Psoas muscle (tissue), 8 donors: ENCODE measurements around the gene SPATA6. TPM values are rescaled to one million over a fixed set of nuclear protein-coding genes. Genes with fewer than 3 reads are reported as not detected.

Experiments
- ATAC-seq, 4 donors: fragments of 200-7000 bp; cut with Tn5 transposase; one replicate each; pipeline ENCODE4 v1.9.1; 2020; ENCODE audit warnings: moderate library complexity in 3 of 4, mild to moderate bottlenecking in 2 of 4
- DNase-seq, 2 donors: peaks; one replicate each; pipeline ENCODE4 v3.0.0-alpha.2; 2020
- H3K27ac ChIP-seq: fragments of 200-600 bp; one replicate; pipeline ENCODE4 v1.8.0; 2022
- H3K27me3 ChIP-seq, 3 donors: fragments of 200-600 bp in 1 of 3; one replicate each; pipeline versions ENCODE4 v1.6.1 to v1.8.0; 2013 to 2022; ENCODE audit warnings: low read length in 2 of 3, mild to moderate bottlenecking in 2 of 3, moderate library complexity in 1 of 3; ENCODE audit not compliant: insufficient read depth in 3 of 3
- H3K36me3 ChIP-seq, 2 donors: fragments of 200-600 bp in 1 of 2; one replicate each; pipeline versions ENCODE4 v1.6.1 to v1.8.0; 2013 to 2022; ENCODE audit warnings: low read depth in 1 of 2, mild to moderate bottlenecking in 1 of 2, moderate library complexity in 1 of 2; ENCODE audit not compliant: insufficient read depth in 1 of 2
- H3K4me1 ChIP-seq: fragments of 200-600 bp; one replicate; pipeline ENCODE4 v1.8.0; 2022
- H3K4me3 ChIP-seq: fragments of 200-600 bp; one replicate; pipeline ENCODE4 v1.8.0; 2022; ENCODE audit warnings: mild to moderate bottlenecking
- H3K9me3 ChIP-seq: fragments of 200-600 bp; one replicate; pipeline ENCODE4 v1.8.0; 2022
- WGBS, 3 donors: extraction: QIAGEN DNeasy Blood & Tissue Kit; methylation state at CpG; one replicate each; pipeline versions ENCODE4 v1.1.6 to v1.1.7; 2013; 5-methylcytosine and 5-hydroxymethylcytosine counted together
- intact Hi-C, 2 donors: fragments of 100-400 bp; cut with DNase I; formaldehyde crosslinking; loops; one replicate each; pipeline versions ENCODE4 v1.11.0 to v1.14.2; 2022
- polyA plus RNA-seq, 3 donors: library from polyadenylated mRNA; stranded (reverse); fragments of 200-250 nt; gene quantifications; one replicate each; pipeline ENCODE4 v1.2.3, GENCODE V29; 2013
- total RNA-seq, 4 donors: library from RNA; stranded (reverse); fragmentation: NEBNext Ultra II Directional in 2 of 4; extraction: Animal tissue kit (Norgen Biotek cat#: 25700) in 2 of 4; gene quantifications; one replicate each; pipeline versions ENCODE4 v1.2.1 to v1.2.4, GENCODE V29; 2021 to 2023
- TF ChIP-seq, protein P1 (sequence below): fragments of 200-600 bp; IDR thresholded peaks from one replicate; pipeline ENCODE4 v1.8.0; 2022; ENCODE audit warnings: antibody characterized with exemption
- donor health status: healthy with polysubstance abuse.
- donor health status: DM: no; HTN: no; CAD: no; lungs with moderate emphysema.
- donor health status: Bipolar disorder and iron deficiency.
- donor health status: healthy.
- donor health status: DM: yes; HTN: yes; CAD: no.
- donor health status: DM: no; HTN: no; CAD: no.
- donor health status: DM: no; HTN: no; CAD: no.
- donor health status: DM: yes; HTN: yes; CAD: no.

The SPATA6 gene
- total and polyA plus RNA-seq, 7 donors, result 0.63 to 5.3 (median 3.0) TPM

DNA sequence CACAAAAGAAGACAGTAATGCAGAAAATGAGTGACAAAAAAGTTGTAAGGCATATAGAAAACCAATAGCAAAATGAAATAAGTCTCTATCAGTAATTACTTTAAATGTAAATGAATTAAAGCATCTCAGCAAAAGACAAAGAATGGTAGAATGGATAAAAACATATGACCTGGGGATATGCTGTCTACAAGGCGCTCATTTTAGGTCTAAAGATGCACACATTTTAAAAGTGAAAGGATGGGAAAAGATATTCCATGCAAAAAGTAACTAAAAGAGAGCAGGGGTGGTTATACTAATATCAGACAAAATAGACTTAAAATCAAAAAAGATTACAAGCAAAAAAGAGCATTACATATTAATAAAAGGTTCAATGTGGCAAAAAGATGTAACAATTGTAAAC lies 41.2 kb downstream of the SPATA6 start:
- Histone ChIP-seq H3K27ac (no peak overlapping the region), H3K27me3 (no peaks in the 10 kb centered on the region), H3K36me3 (no peaks in the 10 kb centered on the region), H3K9me3 (no peaks in the 10 kb centered on the region), H3K4me1 (no peaks in the 10 kb centered on the region), H3K4me3 (no peak overlapping the region)
- TF ChIP-seq, protein P1, sequence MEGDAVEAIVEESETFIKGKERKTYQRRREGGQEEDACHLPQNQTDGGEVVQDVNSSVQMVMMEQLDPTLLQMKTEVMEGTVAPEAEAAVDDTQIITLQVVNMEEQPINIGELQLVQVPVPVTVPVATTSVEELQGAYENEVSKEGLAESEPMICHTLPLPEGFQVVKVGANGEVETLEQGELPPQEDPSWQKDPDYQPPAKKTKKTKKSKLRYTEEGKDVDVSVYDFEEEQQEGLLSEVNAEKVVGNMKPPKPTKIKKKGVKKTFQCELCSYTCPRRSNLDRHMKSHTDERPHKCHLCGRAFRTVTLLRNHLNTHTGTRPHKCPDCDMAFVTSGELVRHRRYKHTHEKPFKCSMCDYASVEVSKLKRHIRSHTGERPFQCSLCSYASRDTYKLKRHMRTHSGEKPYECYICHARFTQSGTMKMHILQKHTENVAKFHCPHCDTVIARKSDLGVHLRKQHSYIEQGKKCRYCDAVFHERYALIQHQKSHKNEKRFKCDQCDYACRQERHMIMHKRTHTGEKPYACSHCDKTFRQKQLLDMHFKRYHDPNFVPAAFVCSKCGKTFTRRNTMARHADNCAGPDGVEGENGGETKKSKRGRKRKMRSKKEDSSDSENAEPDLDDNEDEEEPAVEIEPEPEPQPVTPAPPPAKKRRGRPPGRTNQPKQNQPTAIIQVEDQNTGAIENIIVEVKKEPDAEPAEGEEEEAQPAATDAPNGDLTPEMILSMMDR, result no peak
- WGBS, 3 donors, result 95 to 99% (median 97%) methylated on average over 1 of the region's 1 CpG
- intact Hi-C loops, result no loop called here
- DNase-seq, result no peak
- ATAC-seq, result no peak

DNA sequence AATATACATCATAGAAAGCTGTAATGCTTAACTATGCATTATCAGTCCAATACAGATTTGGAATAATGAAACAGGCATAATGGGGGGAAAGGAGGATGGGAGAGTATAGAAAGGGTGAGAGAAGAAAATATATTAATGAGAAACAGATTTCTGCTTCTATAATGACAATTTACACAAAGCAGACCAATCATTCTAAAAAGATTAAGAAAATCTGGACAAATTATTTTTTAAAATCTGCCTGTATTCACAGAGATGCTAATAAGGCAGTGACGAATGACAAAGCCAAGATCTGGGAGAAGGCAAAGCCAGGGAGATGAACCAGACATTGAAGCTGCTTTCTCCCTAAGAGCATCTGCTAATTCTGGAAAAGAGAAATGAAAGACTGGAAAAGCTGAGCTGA lies 50.0 kb downstream of the SPATA6 start:
- TF ChIP-seq, protein P1, result no peak
- Histone ChIP-seq H3K36me3 (no peaks in the 10 kb centered on the region), H3K4me3 (no peak overlapping the region), H3K27ac (no peak overlapping the region), H3K4me1 (no peaks in the 10 kb centered on the region), H3K27me3 (no peaks in the 10 kb centered on the region), H3K9me3 (no peaks in the 10 kb centered on the region)
- ATAC-seq, result no peak
- DNase-seq, result no peak
- 45 to 81% (median 48%) methylated on average over 1 of the region's 1 CpG for WGBS, 3 donors
- intact Hi-C loops, result no loop called here

DNA sequence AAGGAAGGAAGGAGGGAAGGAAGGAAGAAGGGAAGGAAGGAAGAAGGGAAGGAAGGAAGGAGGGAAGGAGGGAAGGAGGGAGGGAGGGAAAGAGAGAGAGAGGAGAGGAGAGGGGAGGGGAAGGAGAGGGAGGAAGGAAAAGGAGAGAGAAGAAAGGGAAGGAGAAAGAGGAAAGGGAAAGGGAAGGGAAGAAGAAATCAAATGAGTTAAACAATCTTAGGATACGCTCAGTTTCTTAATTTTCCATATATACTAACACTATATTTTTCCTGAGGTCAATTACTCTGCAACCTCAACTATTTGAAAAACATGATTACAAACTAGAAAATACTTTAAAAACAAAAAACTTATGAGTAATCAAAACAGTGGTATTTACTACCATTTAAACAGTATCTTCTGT lies 53.3 kb downstream of the SPATA6 start:
- H3K9me3 ChIP-seq, result no peaks in the 10 kb centered on the region
- TF ChIP-seq, protein P1, result no peak
- DNase-seq (no peak), ATAC-seq (no peak)
- H3K4me1 ChIP-seq, result no peaks in the 10 kb centered on the region
- no peaks in the 10 kb centered on the region for H3K27me3 ChIP-seq
- no peak overlapping the region for H3K4me3 ChIP-seq
- H3K27ac ChIP-seq, result no peak overlapping the region
- H3K36me3 ChIP-seq, result no peaks in the 10 kb centered on the region
- intact Hi-C loops, result no loop called here
- 87 to 96% (median 93%) methylated on average over 1 of the region's 1 CpG for WGBS, 3 donors

DNA sequence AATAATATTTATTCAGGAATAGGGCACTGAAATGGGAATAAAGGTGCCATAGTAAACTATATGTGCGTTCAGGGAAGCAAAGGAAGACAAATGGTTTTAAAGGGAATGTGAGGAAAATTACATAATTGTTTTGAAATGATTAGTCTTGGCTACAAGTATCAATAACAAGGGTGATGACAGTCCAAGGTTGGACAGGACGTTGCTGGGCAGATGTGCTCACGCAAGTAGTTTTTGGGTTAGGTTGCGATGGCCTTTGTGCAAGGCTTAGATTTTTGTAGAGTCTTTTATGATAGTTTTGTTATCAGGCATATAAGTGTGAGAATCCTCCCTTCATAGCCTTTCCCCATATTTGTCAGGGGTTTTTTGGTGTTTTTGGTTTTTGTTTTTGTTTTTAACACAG lies 57.0 kb downstream of the SPATA6 start:
- H3K4me1 ChIP-seq, result no peaks in the 10 kb centered on the region
- no peaks in the 10 kb centered on the region for H3K27me3 ChIP-seq
- no peak for DNase-seq
- H3K4me3 ChIP-seq, result no peak overlapping the region
- peak in 1 of 4 donors; percentile 47 for ATAC-seq
- TF ChIP-seq, protein P1, result no peak
- H3K9me3 ChIP-seq, result no peaks in the 10 kb centered on the region
- no peaks in the 10 kb centered on the region for H3K36me3 ChIP-seq
- intact Hi-C loops, result no loop called here
- WGBS, 3 donors, result 73 to 84% (median 73%) methylated on average over 4 of the region's 4 CpGs
- no peak overlapping the region for H3K27ac ChIP-seq

DNA sequence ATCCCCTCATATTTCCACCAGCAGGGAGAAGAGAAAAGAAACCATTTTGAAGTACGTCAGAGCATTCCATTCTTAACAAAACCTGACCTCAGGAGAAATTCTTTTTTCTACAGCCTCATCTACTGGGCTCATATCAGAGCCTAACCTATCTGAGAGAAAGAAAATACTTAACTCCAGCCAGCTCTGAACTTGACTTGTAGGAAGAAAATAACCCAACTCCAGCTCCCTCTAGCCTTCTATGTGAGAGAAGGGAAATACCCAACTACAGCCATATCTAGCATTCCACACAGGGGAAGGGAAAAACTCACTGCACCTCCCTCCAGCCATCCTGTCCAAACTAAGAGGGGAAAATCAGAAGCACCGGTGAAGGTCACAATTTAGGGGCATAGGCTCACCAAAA lies 57.7 kb downstream of the SPATA6 start:
- Histone ChIP-seq H3K27me3 (no peaks in the 10 kb centered on the region), H3K36me3 (no peaks in the 10 kb centered on the region), H3K9me3 (no peaks in the 10 kb centered on the region), H3K4me1 (no peaks in the 10 kb centered on the region), H3K27ac (no peak overlapping the region), H3K4me3 (no peak overlapping the region)
- ATAC-seq (no peak), DNase-seq (no peak)
- WGBS, 3 donors, result 72 to 85% (median 74%) methylated on average over 2 of the region's 2 CpGs
- intact Hi-C loops, result no loop called here
- TF ChIP-seq, protein P1, result no peak
